ENCODE data around the gene GMEB2.
"Not testable (repeated sequence)": the region's sequence is repeated elsewhere in the genome, so short reads cannot be mapped to it uniquely, and the experiment has no call there.

GMEB2 gene

DNA sequence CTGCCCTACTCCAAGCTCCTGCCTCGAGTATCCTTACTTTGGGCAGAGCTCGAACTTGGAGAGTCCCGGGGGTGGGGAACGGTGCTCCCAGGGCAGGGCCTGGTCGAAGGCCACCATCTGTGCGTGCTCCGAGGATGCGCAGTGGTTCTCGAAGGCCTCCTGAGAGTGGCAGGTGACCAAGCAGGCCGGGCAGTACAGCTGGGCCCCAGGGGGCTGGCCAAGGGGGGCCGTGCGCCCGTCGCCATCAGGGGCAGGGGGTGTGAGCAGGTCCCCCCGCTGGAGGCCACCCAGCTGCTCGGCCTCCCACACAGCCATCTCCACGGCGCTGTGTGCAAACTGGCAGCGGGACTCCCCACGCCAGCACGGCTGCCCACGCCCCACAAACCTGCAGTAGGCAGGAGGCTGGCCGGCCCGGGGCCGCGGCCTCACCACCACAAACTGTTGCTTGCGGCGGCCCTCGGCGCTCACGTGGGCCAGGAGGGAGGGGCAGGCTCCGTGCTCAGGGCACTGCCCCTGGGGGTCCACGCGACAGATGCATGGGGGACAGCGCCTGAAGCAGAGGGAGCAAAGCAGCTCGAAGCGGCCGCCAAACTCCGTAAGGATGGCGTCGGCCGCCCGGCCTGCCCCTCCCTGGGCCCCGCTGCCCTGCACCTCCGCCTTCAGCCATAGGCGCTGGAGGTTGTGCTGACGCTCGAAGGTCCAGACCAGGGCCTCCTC, 54.7 kb downstream of the GMEB2 start:
- no peak for DNase-seq (ENCODE audit: low read depth in 2 of 2)

DNA sequence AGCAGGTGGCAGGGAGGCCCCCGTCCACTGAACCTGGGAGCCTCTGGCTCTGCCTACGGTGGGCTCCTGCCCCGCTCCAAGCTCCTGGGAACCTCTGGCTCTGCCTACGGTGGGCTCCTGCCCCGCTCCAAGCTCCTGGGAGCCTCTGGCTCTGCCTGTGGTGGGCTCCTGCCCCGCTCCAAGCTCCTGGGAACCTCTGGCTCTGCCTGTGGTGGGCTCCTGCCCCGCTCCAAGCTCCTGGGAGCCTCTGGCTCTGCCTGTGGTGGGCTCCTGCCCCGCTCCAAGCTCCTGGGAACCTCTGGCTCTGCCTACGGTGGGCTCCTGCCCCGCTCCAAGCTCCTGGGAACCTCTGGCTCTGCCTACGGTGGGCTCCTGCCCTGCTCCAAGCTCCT, 55.8 kb downstream of the GMEB2 start:
- DNase-seq (ENCODE audit: low read depth in 2 of 2) = not testable (repeated sequence)

DNA sequence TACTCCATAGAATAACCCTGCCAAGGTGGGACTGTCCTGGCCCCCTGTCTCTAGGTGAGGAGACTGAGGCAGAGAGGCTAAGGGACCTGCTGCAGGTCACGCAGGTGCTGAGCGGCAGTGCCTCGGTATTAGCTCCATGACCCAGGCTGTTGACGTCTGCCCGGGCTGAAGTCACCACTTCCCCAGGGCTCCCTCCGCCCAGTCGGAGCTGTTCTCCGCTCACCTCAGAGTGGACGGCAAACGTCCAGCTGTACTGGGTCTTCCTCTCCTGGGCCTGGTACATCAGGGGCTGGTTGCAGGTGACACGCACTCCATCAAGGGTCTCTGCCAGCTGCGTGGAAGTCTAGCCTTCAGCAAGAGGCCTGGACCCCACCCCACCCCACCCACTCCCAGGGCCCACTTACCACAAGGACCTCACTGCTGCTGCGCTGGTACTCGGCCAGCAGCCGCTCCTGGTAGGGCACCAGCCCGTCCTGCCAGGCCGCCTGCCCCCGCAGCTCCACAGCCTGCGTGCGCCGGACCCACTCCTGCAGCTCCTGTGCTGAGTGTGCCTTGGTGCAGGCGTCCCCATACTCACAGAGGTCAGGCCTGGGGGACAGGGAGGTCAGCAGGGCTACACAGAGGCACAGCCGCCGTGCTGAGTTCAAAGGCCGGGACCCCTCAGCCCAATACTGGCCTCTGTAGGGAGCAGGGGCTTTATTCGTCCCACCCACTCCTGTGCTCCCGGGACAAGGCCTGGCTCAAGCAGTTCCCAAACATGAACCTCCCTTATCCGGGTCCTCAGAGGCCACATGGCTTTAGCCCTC, 56.4 kb downstream of the GMEB2 start:
- no peak for DNase-seq (ENCODE audit: low read depth in 2 of 2)

DNA sequence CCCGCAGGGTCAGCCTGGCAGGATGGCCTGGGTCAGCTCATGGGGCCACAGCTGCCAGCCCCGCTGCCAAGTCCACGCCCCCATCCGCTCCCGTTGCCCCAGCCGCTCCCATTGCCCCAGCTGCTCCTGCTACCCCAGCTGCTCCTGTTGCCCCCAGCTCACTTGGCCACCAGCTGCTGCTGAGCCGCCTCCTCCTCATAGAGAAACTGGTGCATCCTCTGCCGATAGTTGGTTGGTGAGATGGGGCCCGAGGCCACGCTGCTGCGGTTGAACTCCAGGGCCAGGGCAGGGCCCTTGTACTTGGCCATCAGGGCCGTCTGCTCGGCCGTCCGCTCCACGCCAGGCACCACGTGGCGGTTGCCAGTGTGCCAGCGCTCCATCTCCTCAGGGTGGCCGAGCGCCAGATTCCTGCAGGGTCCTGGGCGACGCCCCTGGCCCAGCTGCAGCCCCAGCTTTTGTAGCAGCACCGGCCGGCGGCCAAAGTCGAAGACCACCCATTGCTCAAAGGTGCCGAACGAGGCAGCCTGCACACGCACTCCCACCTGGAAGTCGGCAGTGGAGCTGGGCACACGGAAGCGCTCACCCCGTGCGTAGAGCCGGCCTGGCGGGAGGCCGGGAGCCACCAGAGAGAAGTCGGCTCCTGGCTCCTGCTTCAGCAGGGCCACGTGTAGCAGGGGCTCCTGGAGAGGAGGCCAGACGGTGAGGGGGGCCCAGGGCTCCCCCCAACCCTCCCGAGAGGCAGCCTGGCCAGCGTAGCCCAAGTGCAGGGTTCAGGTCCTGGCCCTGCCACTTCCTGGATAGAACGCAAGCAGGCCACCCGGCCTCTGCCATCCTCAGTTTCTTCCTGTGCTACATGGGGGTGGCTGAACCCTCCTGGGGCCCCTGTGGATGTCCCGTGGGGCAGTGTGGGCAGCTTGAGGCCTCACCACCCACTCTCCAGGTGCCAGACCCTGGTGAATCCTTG, 57.6 kb downstream of the GMEB2 start:
- no peak for DNase-seq (ENCODE audit: low read depth in 2 of 2)

DNA sequence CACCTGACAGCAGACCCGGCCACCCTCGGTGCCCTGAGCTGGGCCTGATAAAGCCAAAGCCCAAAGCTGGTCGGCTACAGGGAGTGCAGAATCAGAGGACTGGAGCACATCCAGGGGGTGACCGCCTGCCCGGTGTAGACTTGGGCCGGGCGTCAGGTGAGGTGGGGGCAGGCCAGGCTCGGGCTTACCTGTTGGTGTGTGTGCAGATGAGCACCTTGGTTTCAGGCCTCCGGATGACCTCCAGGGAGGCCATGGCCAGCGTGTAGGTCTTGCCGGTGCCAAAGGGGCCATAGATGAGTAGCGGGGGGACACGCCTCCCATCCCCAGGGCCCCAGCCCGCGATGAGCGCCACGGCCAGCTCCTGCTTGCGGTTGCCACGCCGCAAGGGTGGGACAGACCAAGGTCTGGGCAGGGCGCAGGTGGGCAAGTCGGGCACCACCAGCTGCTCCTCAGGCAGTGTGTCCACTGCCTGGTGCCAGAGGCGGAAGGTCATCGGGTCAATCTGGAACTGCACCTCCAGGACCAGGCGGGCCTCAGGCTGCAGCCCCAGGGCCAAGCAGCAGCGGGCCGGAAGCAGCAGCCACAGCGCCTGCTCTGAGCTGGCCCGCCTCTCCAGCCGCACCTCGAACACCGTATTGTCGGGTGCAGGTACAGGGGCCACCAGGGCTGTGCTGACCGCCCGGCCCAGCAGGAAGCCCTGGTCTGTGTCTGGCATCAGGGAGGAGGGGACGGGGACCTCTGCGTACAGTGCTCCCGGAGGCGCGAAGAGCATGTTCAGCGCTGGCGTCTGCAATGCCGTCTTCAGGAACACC, 58.5 kb downstream of the GMEB2 start:
- no peak for DNase-seq (ENCODE audit: low read depth in 2 of 2)

DNA sequence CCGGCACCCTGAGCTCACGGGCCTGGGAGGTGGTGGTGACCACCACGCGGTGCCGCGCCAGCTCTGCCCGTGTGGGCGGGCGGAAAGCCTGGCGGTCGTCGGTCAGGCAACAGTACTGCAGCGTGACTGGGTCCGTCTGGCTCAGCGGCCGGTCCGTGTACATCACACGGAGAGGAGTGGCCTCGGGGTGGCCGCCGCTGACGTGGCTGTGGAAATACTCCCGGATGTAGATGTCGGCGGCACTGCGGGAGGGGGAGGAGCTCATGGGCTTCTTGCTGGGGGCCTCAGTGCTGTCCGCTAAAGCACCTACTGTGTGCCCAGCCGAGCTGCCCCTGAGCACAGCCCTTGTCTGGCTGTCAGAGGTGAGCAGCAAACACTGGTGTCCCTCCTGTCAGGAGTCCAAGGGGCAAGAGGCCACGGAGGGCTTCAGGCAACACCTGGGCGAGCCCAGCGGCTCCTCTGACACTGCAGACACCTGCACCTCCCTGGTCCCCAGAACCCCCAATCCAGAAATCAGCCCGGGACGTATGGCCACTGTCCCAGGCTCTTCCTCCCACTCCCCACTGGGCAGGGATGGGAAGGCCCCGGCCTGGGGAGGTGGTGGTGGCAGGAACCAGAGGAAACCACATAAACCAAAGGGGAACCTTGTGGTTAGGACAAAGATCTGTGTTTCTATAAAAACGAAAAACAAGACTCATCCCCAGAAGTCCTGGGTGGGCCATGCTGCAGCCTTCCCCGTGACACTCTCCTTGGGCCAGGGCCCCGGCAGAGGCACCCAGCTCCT, 59.3 kb downstream of the GMEB2 start:
- DNase-seq (ENCODE audit: low read depth in 2 of 2) = no peak

DNA sequence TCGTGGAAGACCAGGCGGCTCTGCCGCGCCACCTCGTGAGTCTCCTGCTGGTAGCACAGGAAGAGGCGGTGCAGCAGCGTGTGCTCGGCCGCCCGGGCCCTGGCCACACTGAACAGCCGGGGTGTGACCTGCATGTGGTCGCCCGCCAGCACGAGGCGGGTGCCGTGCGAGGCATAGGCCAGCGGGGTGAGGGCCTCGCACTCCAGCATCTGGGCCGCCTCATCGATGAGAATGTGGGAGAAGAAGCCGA, 59.8 kb downstream of the GMEB2 start:
- no peak for DNase-seq (ENCODE audit: low read depth in 2 of 2)

DNA sequence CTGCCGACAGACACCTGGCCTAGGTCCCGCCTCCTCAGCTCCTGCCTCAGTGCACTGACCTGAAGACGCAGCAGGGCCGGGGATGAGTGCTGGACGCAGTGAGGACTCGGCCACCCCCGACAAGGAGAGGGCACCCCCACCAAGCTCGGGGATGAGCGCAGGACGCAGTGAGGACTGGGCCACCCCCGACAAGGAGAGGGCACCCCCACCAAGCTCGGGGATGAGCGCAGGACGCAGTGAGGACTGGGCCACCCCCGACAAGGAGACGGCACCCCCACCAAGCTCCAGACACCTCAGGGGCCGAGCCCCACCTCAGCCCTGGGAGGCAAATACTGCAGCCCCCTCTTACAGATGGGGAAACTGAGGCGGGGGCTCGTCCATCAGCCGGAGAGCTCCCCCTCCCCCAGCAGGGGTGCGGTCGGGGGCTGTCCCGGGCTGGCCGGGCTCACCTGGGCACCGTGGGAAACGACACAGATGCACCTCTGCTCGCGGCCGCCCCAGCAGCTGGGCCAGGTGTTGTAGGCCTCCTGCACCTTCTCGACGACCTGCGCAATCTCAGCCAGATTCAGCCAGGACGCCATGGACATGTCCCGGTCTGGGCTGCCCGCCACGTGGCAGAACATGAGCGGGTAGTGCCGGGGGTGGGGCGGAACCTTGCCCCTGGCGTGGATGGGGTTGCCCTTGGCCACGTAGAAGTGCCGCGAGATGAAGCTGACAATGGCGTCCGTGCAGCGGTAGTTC, 60.3 kb downstream of the GMEB2 start:
- DNase-seq (ENCODE audit: low read depth in 2 of 2) = no peak

DNA sequence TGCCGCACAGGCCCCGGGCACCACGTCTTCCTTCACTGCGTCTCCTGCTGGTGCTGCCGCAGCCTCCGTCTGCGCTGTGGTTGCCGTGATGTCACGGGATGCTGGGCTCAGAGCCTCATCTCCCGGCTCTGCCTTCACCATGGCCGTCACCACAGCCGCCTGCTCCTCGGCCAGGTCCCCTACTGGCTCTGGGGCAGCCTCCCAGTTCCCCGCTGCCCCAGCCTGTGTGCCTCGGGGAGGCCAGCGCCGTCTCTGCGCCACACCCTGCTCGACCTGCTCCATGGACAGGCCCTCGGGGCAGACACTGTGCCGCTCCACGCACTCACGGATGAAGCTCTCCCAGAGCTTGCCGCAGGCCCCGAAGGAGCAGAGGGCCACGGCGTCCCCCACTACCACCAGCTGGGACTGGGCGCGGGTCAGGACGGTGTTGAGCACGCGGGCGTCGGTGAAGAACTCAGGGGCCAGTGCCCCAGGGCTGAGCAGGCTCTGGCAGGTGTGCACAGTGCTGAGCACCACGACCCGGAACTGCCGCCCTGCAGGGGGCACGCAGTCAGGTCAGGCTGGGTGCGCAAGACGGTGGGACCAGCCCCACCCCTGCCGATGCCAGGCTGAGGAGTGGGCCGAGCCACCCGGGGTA, 61.1 kb downstream of the GMEB2 start:
- no peak for DNase-seq (ENCODE audit: low read depth in 2 of 2)

DNA sequence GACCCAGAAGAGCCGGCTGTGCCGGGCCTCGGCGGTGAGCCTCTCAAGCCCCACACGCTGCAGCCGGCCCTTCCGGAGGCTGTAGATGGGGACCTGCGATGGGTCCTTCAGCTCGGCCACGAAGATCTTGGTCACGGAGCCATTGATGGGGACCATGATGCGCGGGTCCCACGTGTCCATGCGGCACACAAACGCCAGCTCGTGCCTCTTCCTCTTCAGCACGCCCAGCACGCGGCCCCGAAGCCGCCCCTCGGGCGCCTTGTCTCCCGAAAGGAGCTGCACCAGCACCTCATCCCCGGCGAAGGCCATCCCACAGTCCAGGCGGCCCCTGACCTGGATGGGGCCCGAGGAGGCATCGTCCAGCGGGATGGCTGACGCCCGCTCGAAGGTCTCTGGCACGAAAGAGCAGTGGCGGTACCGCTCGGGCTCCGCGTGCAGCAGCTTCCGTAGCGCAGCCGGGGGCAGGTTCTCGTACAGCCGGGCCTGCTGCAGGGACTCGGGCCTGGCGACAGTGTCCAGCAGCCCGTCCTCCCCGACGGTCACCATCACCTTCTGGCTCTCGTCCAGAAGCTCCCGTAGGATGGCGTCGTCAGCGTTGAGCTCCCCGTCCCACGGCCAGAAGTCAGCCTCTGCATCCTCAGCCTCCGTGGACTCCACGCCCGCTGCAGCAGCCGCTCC, 61.7 kb downstream of the GMEB2 start:
- no peak for DNase-seq (ENCODE audit: low read depth in 2 of 2)

DNA sequence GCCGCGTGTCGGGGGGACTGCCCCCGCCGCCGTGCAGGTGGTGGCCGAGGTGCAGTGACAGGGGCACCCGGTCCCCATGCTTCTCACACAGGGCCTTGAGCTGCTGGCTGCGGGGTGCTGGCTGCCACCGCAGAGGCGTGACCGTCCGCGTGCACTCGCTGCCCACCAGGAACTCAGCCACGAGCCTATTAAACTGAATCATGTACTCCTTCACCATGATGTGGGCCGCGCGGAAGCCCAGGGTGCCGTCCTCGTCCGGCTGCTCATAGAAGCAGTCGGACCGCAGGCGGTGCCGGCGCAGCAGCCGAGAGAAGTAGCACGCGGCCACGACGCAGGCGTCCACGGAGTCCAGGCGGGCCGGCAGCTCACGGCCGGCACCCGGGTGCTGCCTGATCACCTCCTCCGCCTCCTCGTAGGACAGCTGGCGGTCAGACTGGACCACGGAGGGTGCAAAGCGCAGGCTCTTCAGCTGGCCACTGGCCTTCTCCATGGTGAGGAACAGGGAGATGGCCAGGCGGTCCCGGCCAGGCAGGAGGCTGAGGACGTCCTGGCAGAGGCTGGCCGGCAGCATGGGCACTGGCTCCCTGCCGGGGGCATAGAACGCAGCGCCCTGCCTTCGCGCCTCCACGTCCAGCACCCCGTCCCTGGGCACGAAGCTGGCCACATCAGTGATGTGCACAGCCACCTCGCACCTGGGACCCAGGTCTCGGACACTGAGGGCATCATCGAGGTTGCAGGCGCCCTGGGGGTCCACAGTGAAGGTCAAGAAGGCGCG, 62.7 kb downstream of the GMEB2 start:
- DNase-seq (ENCODE audit: low read depth in 2 of 2) = no peak

DNA sequence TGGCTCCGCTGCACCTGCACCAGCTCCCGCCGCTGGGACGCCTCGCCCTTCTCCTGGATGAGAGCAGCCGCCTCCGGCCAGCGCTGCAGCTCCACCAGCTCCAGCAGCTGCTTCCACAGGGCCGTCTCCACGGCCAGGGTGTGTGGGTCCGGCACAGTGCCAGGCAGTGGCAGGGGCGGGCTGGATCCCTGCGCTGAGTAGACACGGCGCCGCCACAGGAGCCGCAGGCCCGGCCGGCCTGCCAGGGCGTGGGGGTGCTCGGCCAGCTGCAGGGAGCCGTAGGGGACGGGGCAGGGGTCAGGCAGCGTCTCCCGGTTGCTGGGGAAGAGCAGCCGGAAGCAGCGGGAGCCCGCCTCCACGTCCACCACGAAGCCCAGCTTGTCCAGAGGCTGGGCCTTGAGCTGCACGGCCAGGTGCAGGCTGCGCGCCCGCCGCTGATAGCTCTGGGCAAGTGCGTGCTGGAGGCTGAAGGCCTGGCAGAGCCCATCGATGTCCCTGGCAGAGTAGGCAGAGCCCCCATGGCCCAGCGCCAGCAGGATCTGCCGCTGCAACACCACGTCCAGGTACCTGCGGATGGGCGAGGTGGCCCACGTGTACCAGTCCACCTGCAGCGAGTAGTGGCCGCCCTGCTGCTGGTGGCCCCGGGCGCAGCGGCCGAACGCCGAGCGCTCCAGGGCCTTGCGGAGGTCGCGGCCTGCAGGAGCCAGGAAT, 63.5 kb downstream of the GMEB2 start:
- no peak for DNase-seq (ENCODE audit: low read depth in 2 of 2)

DNA sequence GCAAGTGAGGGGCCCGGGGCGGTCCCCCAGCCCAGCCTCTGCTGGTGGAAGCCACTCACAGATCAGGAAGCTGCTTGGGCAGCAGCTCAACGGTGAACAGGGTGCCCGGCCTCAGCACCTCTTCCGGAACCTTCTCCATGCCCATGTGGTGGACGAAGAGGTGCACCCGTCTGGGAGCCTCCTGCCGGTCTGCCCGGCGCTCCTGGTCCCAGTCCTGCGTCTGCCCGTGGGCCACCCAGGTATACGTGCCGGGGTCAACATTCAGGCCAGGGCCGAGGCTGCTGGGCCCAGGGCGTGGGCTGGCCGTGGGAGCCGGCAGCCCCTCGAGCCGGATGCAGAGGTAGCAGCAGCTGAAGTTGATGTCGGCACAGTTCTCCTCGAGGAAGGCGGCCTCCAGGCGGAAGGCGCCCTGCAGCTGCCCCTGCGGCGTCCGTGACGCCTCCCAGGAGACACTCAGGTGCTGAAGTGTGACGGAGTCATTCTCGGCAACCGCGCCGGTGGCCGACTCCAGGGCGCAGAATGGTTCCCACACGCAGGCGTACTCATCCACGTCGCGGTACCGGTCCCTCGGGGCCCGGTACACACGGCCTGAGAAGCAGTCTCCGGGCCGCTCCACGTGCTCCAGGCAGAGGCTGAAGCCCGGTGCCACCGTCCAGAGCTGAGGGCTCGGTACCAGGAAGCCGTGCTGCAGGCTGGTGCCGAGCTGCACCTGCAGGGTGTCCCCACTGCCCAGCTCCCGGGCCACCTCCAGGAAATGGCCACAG, 64.3 kb downstream of the GMEB2 start:
- DNase-seq (ENCODE audit: low read depth in 2 of 2) = no peak

DNA sequence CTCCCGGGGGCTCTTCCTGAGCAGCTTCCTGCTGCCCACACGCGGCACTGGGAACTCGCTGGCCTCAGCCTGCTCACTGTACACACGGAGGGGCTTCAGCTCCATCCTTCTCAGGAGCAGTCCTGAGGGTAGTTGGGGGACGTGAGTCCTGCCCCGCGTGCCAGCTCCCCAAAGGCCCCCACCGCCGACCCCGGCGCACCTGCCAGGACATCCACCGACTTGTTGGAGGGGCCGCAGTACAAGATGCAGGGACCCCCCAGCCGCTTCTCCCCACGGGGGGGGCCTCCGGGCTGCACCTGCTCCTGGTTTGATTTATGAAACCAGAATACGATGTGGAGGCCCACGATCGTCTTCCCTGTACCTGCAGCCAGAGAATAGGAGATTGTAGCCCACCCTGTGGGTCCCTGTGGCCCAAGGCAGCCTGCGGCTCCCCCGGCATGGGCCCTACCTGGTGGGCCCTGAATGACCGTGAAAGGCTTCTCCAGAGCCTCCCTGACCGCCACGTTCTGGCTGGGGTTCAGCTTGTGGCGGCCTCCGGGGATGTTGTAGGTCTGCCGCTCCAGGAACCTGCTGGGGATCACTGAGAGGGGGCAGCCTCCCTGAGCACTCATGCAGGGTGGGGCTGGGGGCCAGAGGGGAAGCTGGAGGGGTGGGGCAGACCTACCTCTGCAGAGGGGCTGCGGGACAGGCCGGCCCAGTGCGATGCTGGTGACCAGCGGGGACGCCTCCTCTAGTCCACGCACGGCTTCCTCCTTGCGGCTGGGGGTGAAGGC, 65.1 kb downstream of the GMEB2 start:
- no peak for DNase-seq (ENCODE audit: low read depth in 2 of 2)

DNA sequence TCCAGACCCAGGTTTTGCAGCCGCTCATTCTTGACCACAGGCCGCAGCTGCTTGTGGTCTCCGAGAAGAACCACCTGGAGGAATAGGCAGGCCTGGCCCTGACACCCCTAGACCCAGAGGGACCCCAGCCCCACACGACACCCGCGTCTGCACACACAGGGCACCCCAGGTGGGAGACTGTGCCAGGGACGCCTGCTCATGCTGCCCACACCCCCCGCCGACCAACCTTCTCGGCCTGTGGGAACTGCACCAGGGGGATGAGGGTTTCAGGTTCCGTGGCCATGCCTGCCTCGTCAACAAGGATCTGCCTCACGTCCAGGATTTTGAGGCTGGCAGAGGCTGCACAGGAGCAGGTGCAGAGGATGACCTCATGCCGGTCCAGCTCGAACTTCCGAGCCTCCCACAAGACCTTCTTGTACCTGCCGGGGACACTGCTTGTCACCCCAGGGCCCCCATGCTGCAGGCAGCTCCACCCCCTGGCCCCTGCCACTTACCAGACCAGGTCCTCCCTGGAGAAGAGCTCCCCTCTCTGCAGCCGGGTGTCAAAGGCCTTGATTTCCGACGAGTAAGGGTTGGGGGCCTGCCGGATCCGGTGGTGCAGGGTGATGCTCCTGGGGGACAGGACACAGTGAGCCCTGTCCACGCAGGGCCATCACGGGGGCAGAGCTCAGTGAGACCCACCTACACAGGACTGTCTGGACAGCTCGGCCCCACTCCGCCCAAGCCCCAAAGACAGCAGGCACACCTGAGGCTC, 65.9 kb downstream of the GMEB2 start:
- no peak for DNase-seq (ENCODE audit: low read depth in 2 of 2)

Measured in stimulated activated CD4-positive, alpha-beta T cell treated with anti-CD3 and anti-CD28 coated beads, Interleukin-1b, Interleukin-23, amount 100 ng/mL, for 1 hour (primary cell).